ENCODE measurements around the gene DNAJC6. TPM values are rescaled to one million over a fixed set of nuclear protein-coding genes. Genes with fewer than 3 reads are reported as not detected.
"Not testable (repeated sequence)": the region's sequence is repeated elsewhere in the genome, so short reads cannot be mapped to it uniquely, and the experiment has no call there.

Gene DNAJC6
- total RNA-seq, 3 donors from 2014 or later: 1.6 to 9.6 (median 1.8) TPM

GRCh38 chr1:65284229-65284628 is 25.1 kb upstream of the DNAJC6 start:
- no peaks in the 10 kb centered on the region for H3K36me3 ChIP-seq (ENCODE audit: low read depth)
- intact Hi-C loops (cut with DNase I, micrococcal nuclease): no loop called here
- TF ChIP-seq CTCF (IDR thresholded peaks at IDR 0.05): no peak
- no peak overlapping the region for H3K4me3 ChIP-seq
- DNase-seq (no peak), ATAC-seq (no peak)
- H3K9me3 ChIP-seq: no peaks in the 10 kb centered on the region
- no peaks in the 10 kb centered on the region for H3K4me1 ChIP-seq (ENCODE audit: low read depth)

- Histone ChIP-seq H3K4me3 (no peak overlapping the region), H3K9me3 (no peaks in the 10 kb centered on the region), H3K4me1 (ENCODE audit: low read depth) (no peaks in the 10 kb centered on the region), H3K36me3 (ENCODE audit: low read depth) (no peaks in the 10 kb centered on the region)
- no peak for DNase-seq
- no peak for ATAC-seq
- TF ChIP-seq CTCF (IDR thresholded peaks at IDR 0.05): no peak
- intact Hi-C loops (cut with DNase I, micrococcal nuclease): no loop called here
These were observed 19.9 kb upstream of the DNAJC6 start for GRCh38 chr1:65289449-65289848.

DNA sequence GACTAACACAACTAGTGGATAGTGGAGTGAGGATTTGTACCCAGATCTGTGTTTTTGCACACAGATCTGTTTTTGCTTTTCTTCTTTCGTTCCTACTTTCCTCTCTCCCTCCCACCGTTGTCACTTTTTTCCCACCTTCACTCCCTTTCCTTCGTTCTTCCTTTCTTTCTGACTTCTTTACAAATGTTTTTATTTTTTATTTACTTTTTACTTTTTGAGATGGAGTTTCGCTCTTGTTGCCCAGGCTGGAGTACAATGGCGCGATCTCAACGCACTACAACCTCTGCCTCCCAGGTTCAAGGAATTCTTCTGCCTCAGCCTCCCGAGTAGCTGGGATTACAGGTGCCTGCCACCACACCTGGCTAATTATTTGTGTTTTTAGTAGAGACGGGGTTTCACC is 17.5 kb upstream of the DNAJC6 start:
- H3K4me1 ChIP-seq (ENCODE audit: low read depth); intact Hi-C loops (cut with DNase I, micrococcal nuclease); H3K4me3 ChIP-seq; H3K9me3 ChIP-seq; ATAC-seq; H3K36me3 ChIP-seq (ENCODE audit: low read depth); DNase-seq: not testable (repeated sequence)

DNA sequence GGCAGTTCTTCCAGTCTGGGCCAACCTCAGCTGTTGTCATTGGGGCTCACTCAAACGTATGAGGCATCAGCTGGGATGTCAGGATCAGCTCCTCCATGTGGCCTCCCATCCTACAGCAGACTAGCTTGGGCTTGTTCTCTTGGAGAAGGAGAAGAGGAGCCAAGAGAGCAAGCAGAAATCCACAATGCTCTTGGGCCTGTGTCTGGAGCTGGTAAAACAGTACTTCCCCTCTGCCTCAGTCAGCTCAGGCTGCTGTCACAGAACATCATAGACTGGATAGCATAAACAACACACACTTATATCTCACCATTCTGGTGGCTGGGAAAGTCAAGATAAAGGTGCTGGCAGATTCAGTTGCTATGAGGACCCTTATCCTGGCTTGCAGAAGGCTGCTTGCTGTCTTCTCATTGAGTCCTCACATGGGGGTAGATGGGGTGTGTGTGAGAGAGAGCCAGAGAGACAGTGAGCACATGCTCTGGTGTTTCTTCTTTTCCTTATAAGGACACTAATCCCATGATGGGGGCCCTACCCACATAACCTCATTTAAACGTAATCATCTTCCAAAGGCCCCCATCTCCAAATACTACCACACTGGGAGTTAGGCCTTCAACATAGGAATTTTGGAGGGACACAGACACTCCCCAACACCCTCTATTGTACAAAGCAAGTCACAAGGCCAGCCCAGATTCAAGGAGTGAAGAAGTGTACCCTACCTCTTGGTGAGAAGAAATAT is 16.3 kb upstream of the DNAJC6 start:
- intact Hi-C loops (cut with DNase I, micrococcal nuclease): no loop called here
- TF ChIP-seq CTCF (IDR thresholded peaks at IDR 0.05): no peak
- DNase-seq (no peak), ATAC-seq (no peak)
- Histone ChIP-seq H3K4me3 (no peak overlapping the region), H3K9me3 (no peaks in the 10 kb centered on the region), H3K36me3 (ENCODE audit: low read depth) (no peaks in the 10 kb centered on the region), H3K4me1 (ENCODE audit: low read depth) (no peaks in the 10 kb centered on the region)

DNA sequence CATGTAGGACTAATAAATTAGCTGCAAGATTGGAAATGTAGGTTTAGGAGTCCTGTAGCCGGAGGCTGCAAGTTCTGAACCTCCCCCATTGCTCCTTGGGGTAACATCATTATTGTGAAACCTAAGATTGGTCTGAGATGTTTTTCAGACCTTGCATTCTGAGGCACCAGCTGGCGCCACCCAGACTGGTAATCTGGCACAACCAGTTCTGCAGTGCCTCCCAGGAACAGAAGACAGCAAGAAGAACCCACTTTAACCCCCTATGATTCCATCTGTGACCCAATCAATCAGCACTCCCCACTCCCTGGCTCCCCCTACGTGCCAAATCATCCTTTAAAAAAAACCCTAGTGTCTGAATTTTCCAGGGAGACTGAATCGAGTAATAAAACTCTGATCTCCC is 11.6 kb upstream of the DNAJC6 start:
- no peak overlapping the region for H3K4me3 ChIP-seq
- no peaks in the 10 kb centered on the region for H3K9me3 ChIP-seq
- ATAC-seq: no peak
- no peaks in the 10 kb centered on the region for H3K4me1 ChIP-seq (ENCODE audit: low read depth)
- no peak for DNase-seq
- TF ChIP-seq CTCF (IDR thresholded peaks at IDR 0.05): no peak
- H3K36me3 ChIP-seq (ENCODE audit: low read depth): no peaks in the 10 kb centered on the region
- intact Hi-C loops (cut with DNase I, micrococcal nuclease): no loop called here

GRCh38 chr1:65299328-65299727 is 10.0 kb upstream of the DNAJC6 start:
- H3K4me3 ChIP-seq: no peak overlapping the region
- TF ChIP-seq CTCF (IDR thresholded peaks at IDR 0.05): no peak
- no peaks in the 10 kb centered on the region for H3K9me3 ChIP-seq
- DNase-seq (no peak), ATAC-seq (no peak)
- no peaks in the 10 kb centered on the region for H3K36me3 ChIP-seq (ENCODE audit: low read depth)
- H3K4me1 ChIP-seq (ENCODE audit: low read depth): no peaks in the 10 kb centered on the region
- intact Hi-C loops (cut with DNase I, micrococcal nuclease): no loop called here

Data from mucosa of descending colon (tissue), 3 donors.